IPS-18c (cell line): ENCODE results near the gene ZC3H15.
"Not testable (repeated sequence)": the region's sequence is repeated elsewhere in the genome, so short reads cannot be mapped to it uniquely, and the experiment has no call there.

Experiments used
- H3K4me3 ChIP-seq: 2 replicates; pipeline ENCODE4 v1.7.0; 2013; ENCODE audit warnings: low read depth, mild to moderate bottlenecking, low read length, moderate library complexity; ENCODE audit not compliant: insufficient read depth
- H3K9me3 ChIP-seq: one replicate; pipeline ENCODE4 v1.6.1; 2013; ENCODE audit warnings: mild to moderate bottlenecking, low read length, moderate library complexity; ENCODE audit not compliant: control insufficient read depth, insufficient read depth

ZC3H15 gene

GRCh38 chr2:186484062-186484735, 1.9 kb upstream of the ZC3H15 start:
- Histone ChIP-seq H3K9me3 (no peaks in the 10 kb centered on the region), H3K4me3 (no peak overlapping the region)

- Histone ChIP-seq H3K9me3 (no peaks in the 10 kb centered on the region), H3K4me3 (peak overlapping the region; percentile 90)
These were observed 537 bp upstream of the ZC3H15 start for GRCh38 chr2:186485576-186485870.

- H3K9me3 ChIP-seq = no peaks in the 10 kb centered on the region
- H3K4me3 ChIP-seq = peak overlapping the region; percentile 90
These were observed 889 bp downstream of the ZC3H15 start for GRCh38 chr2:186486651-186487647.

- no peak overlapping the region for H3K4me3 ChIP-seq
These were observed 7.6 kb downstream of the ZC3H15 start for GRCh38 chr2:186493564-186494085.

GRCh38 chr2:186496401-186496800, 10.3 kb downstream of the ZC3H15 start:
- H3K9me3 ChIP-seq = no peaks in the 10 kb centered on the region
- H3K4me3 ChIP-seq = no peak overlapping the region

More at GRCh38 chr2:186493564-186494085, 7.6 kb downstream of the ZC3H15 start:
- no peaks in the 10 kb centered on the region for H3K9me3 ChIP-seq

GRCh38 chr2:186497928-186498327, 11.9 kb downstream of the ZC3H15 start:
- H3K9me3 ChIP-seq = no peaks in the 10 kb centered on the region
- H3K4me3 ChIP-seq = no peak overlapping the region

GRCh38 chr2:186498834-186499233, 12.8 kb downstream of the ZC3H15 start:
- H3K4me3 ChIP-seq = no peak overlapping the region
- H3K9me3 ChIP-seq = no peaks in the 10 kb centered on the region

- H3K4me3 ChIP-seq = no peak overlapping the region
These were observed 18.0 kb downstream of the ZC3H15 start for GRCh38 chr2:186503827-186504606.

GRCh38 chr2:186508263-186508662, 22.2 kb downstream of the ZC3H15 start:
- H3K9me3 ChIP-seq = no peaks in the 10 kb centered on the region
- H3K4me3 ChIP-seq = no peak overlapping the region

More at GRCh38 chr2:186503827-186504606, 18.0 kb downstream of the ZC3H15 start:
- no peaks in the 10 kb centered on the region for H3K9me3 ChIP-seq

GRCh38 chr2:186515376-186515775, 29.3 kb downstream of the ZC3H15 start:
- Histone ChIP-seq H3K9me3 (no peaks in the 10 kb centered on the region), H3K4me3 (no peak overlapping the region)

- no peak overlapping the region for H3K4me3 ChIP-seq
- H3K9me3 ChIP-seq = no peaks in the 10 kb centered on the region
These were observed 30.3 kb downstream of the ZC3H15 start for GRCh38 chr2:186516396-186516795.

- H3K4me3 ChIP-seq = no peak overlapping the region
These were observed 31.0 kb downstream of the ZC3H15 start for GRCh38 chr2:186517090-186517489.

GRCh38 chr2:186518291-186518690, 32.2 kb downstream of the ZC3H15 start:
- no peak overlapping the region for H3K4me3 ChIP-seq
- no peaks in the 10 kb centered on the region for H3K9me3 ChIP-seq

More at GRCh38 chr2:186517090-186517489, 31.0 kb downstream of the ZC3H15 start:
- H3K9me3 ChIP-seq = no peaks in the 10 kb centered on the region

GRCh38 chr2:186518945-186519344, 32.9 kb downstream of the ZC3H15 start:
- Histone ChIP-seq H3K9me3 (no peaks in the 10 kb centered on the region), H3K4me3 (no peak overlapping the region)

GRCh38 chr2:186521570-186522153, 35.6 kb downstream of the ZC3H15 start:
- H3K4me3 ChIP-seq, H3K9me3 ChIP-seq: not testable (repeated sequence)

GRCh38 chr2:186522450-186522849, 36.4 kb downstream of the ZC3H15 start:
- H3K4me3 ChIP-seq = no peak overlapping the region
- no peaks in the 10 kb centered on the region for H3K9me3 ChIP-seq

GRCh38 chr2:186523791-186524190, 37.7 kb downstream of the ZC3H15 start:
- H3K9me3 ChIP-seq = no peaks in the 10 kb centered on the region
- H3K4me3 ChIP-seq = no peak overlapping the region
